HepG2 (cell line): Measurements from ENCODE around the gene GGACT. TPM values are rescaled to one million over a fixed set of nuclear protein-coding genes. Genes with fewer than 3 reads are reported as not detected.
A peak's percentile ranks its signal among the peaks of the same experiment; 100 is the strongest.

Experiments
- CENPBD1 ChIP-seq: sonication (generic); formaldehyde crosslinking; IDR thresholded peaks from 2 replicates; pipeline ENCODE4 v1.8.0; 2022; ENCODE audit warnings: missing genetic modification reagents, low read depth, mild to moderate bottlenecking, borderline replicate concordance
- EHMT2 ChIP-seq: fragments of 200-600 bp; sonication (generic); IDR thresholded peaks from 2 replicates; pipeline ENCODE4 v1.7.0; 2017; ENCODE audit warnings: antibody characterized with exemption, low read depth, low read length, borderline replicate concordance
- ELF1 ChIP-seq: sonication (generic); formaldehyde crosslinking; IDR thresholded peaks from 2 replicates; pipeline ENCODE4 v1.4.0; 2020; ENCODE audit warnings: missing genetic modification reagents
- GATAD2A ChIP-seq: IDR thresholded peaks from 2 replicates; pipeline ENCODE4 v1.6.1; 2016
- MBD4 ChIP-seq: IDR thresholded peaks from 2 replicates; pipeline ENCODE4 v1.6.1; 2012; ENCODE audit warnings: low read length, inconsistent platforms, borderline replicate concordance
- PATZ1 ChIP-seq: sonication (generic); formaldehyde crosslinking; IDR thresholded peaks from 2 replicates; pipeline ENCODE4 v1.4.0; 2020; ENCODE audit warnings: missing genetic modification reagents
- PAX8 ChIP-seq: sonication (generic); formaldehyde crosslinking; IDR thresholded peaks from 2 replicates; pipeline ENCODE4 v1.8.0; 2022; ENCODE audit warnings: mild to moderate bottlenecking, missing genetic modification reagents, borderline replicate concordance
- PCBP1 ChIP-seq: fragments of 200-400 bp; formaldehyde crosslinking; IDR thresholded peaks from 2 replicates; pipeline ENCODE4 v1.6.1; 2017; ENCODE audit warnings: mild to moderate bottlenecking, low read depth, low read length, borderline replicate concordance
- PLSCR1 ChIP-seq: sonication (generic); formaldehyde crosslinking; IDR thresholded peaks from 2 replicates; pipeline ENCODE4 v1.5.0; 2020; ENCODE audit warnings: missing genetic modification reagents, mild to moderate bottlenecking, borderline replicate concordance
- POLR2G ChIP-seq: fragments of 200-400 bp; formaldehyde crosslinking; IDR thresholded peaks from 2 replicates; pipeline ENCODE4 v1.6.1; 2018; ENCODE audit warnings: mild to moderate bottlenecking, low read depth, low read length, moderate library complexity
- RARA ChIP-seq: IDR thresholded peaks from 2 replicates; pipeline ENCODE4 v1.6.1; 2016; ENCODE audit warnings: missing genetic modification reagents, missing compliant biosample characterization
- RBAK ChIP-seq: sonication (generic); formaldehyde crosslinking; IDR thresholded peaks from 2 replicates; pipeline ENCODE4 v1.5.1; 2020; ENCODE audit warnings: mild to moderate bottlenecking, missing genetic modification reagents
- SCMH1 ChIP-seq: sonication (generic); formaldehyde crosslinking; IDR thresholded peaks from 2 replicates; pipeline ENCODE4 v1.9.0; 2021; ENCODE audit warnings: missing genetic modification reagents, mild to moderate bottlenecking, borderline replicate concordance
- SOX13 ChIP-seq, 3 experiments: fragments of 450-650 bp in 1 of 3; sonication (generic) in 1 of 3; formaldehyde crosslinking in 1 of 3; IDR thresholded peaks in 2 of 3; conservative IDR thresholded peaks in 1 of 3; 2 replicates each; pipeline versions ENCODE4 v1.5.0 to v1.6.1; 2016 to 2020; ENCODE audit warnings: antibody characterized with exemption in 1 of 3, mild to moderate bottlenecking in 1 of 3, missing compliant biosample characterization in 1 of 3, missing genetic modification reagents in 1 of 3, moderate library complexity in 1 of 3
- THRA ChIP-seq: sonication (generic); formaldehyde crosslinking; IDR thresholded peaks from 2 replicates; pipeline ENCODE4 v1.4.0; 2020; ENCODE audit warnings: missing genetic modification reagents, borderline replicate concordance
- THYN1 ChIP-seq: sonication (generic); formaldehyde crosslinking; IDR thresholded peaks from 2 replicates; pipeline ENCODE4 v1.8.1; 2023; ENCODE audit warnings: low read depth, mild to moderate bottlenecking, moderate library complexity, missing genetic modification reagents, borderline replicate concordance
- ZBTB43 ChIP-seq: sonication (generic); formaldehyde crosslinking; conservative IDR thresholded peaks from 2 replicates; pipeline ENCODE4 v1.4.0; 2020; ENCODE audit warnings: missing genetic modification reagents
- ZFP41 ChIP-seq: sonication (generic); formaldehyde crosslinking; IDR thresholded peaks from 2 replicates; pipeline ENCODE4 v1.4.0; 2020; ENCODE audit warnings: mild to moderate bottlenecking, missing genetic modification reagents, borderline replicate concordance
- ZMYM4 ChIP-seq: sonication (generic); formaldehyde crosslinking; IDR thresholded peaks from 2 replicates; pipeline ENCODE4 v1.8.1; 2023; ENCODE audit warnings: mild to moderate bottlenecking, missing genetic modification reagents
- ZNF549 ChIP-seq: sonication (generic); formaldehyde crosslinking; IDR thresholded peaks from 2 replicates; pipeline ENCODE4 v1.5.0; 2020; ENCODE audit warnings: missing genetic modification reagents
- ZNF615 ChIP-seq: sonication (generic); formaldehyde crosslinking; IDR thresholded peaks from 2 replicates; pipeline ENCODE4 v1.5.0; 2020; ENCODE audit warnings: mild to moderate bottlenecking, missing genetic modification reagents, borderline replicate concordance
- ZNF678 ChIP-seq: sonication (generic); formaldehyde crosslinking; IDR thresholded peaks from 2 replicates; pipeline ENCODE4 v1.4.0; 2020; ENCODE audit warnings: mild to moderate bottlenecking, missing genetic modification reagents
- ZNF83 ChIP-seq: sonication (generic); formaldehyde crosslinking; IDR thresholded peaks from 2 replicates; pipeline ENCODE4 v1.4.0; 2020; ENCODE audit warnings: missing genetic modification reagents, mild to moderate bottlenecking, borderline replicate concordance
- ZNF841 ChIP-seq: sonication (generic); formaldehyde crosslinking; IDR thresholded peaks from 2 replicates; pipeline ENCODE4 v1.8.1; 2023; ENCODE audit warnings: missing genetic modification reagents, borderline replicate concordance
- ZNF878 ChIP-seq: sonication (generic); formaldehyde crosslinking; IDR thresholded peaks from 2 replicates; pipeline ENCODE4 v1.8.1; 2023; ENCODE audit warnings: mild to moderate bottlenecking, missing genetic modification reagents, moderate library complexity
- ZSCAN9 ChIP-seq: IDR thresholded peaks from 2 replicates; pipeline ENCODE4 v1.6.1; 2016; ENCODE audit warnings: borderline replicate concordance
- polyA plus RNA-seq, 8 experiments: library from polyadenylated mRNA; depleted of rRNA in 3 of 8; stranded (reverse) in 7 of 8; unstranded in 1 of 8; fragments of >200 nt; fragmentation: Illumina TruSeq in 4 of 8; extraction: Trizol in 4 of 8; gene quantifications; 2 replicates each; pipeline versions ENCODE4 v1.2.1 to v1.2.3, GENCODE V29; 2011 to 2016; ENCODE audit warnings: low read depth in 4 of 8, missing spikeins in 1 of 8, mixed read lengths in 1 of 8; ENCODE audit not compliant: insufficient read depth in 1 of 8
- total RNA-seq, 5 experiments: library from RNA; depleted of rRNA; stranded (reverse); fragments of >200 nt; fragmentation: Illumina TruSeq; extraction: Trizol; gene quantifications; 2 replicates each; pipeline ENCODE4 v1.2.3, GENCODE V29; 2016; ENCODE audit warnings: low read depth in 1 of 5

The GGACT gene
- total and polyA plus RNA-seq, 2 of the 13 experiments (the other 11 are each of a cell fraction or from before 2014, with no cell fraction given), result 1.7 to 1.9 TPM

GRCh38 chr13:100517135-100517534 lies 71.5 kb downstream of the GGACT start (continued):
- TF ChIP-seq PATZ1 (0 out of 2 replicates have a peak, but pooled peaks have one; percentile 31), RARA (no peak), ZNF615 (CRISPR knock-in tag) (no peak), ZNF841 (CRISPR knock-in tag) (no peak), THYN1 (CRISPR knock-in tag) (no peak), MBD4 (no peak), ZNF878 (CRISPR knock-in tag) (no peak), EHMT2 (no peak), PLSCR1 (no peak), GATAD2A (peak; percentile 56), PAX8 (CRISPR knock-in tag) (no peak), ZFP41 (CRISPR knock-in tag) (no peak), SOX13 (IDR thresholded peaks at IDR 0.05) (no peak), SOX13 (CRISPR knock-in tag; conservative IDR thresholded peaks at IDR 0.05 in 1 of 2, IDR thresholded peaks at IDR 0.05 in 1 of 2) (peak in 1 of 2 experiments; percentile 66; a peak in 2 of 4 replicates), ELF1 (peak; percentile 61), ZNF83 (CRISPR knock-in tag) (no peak), POLR2G (no peak; the same call in 1 of the 2 replicates), RBAK (no peak), ZBTB43 (CRISPR knock-in tag) (no peak), PCBP1 (no peak), ZNF678 (no peak), SCMH1 (CRISPR knock-in tag) (no peak), ZNF549 (CRISPR knock-in tag) (no peak), ZSCAN9 (no peak), ZMYM4 (CRISPR knock-in tag) (peak; percentile 62), CENPBD1 (CRISPR knock-in tag) (no peak), THRA (no peak)
